H9 (cell line): Measurements from ENCODE around the gene NPLOC4. TPM values are rescaled to one million over a fixed set of nuclear protein-coding genes. Genes with fewer than 3 reads are reported as not detected.

ENCODE experiments used
- DNase-seq: peaks from one replicate; pipeline ENCODE4 v3.0.0-alpha.2; 2017
- H2AFZ ChIP-seq: one replicate; pipeline ENCODE4 v1.6.1; 2013; ENCODE audit warnings: mild to moderate bottlenecking, low read length, control low read depth, moderate library complexity
- H2AK5ac ChIP-seq: 2 replicates; pipeline ENCODE4 v1.6.1; 2013; ENCODE audit warnings: low read length, control low read depth, mixed read lengths; ENCODE audit not compliant: insufficient read length
- H2BK120ac ChIP-seq: one replicate; pipeline ENCODE4 v1.6.1; 2013; ENCODE audit warnings: low read depth, mild to moderate bottlenecking, low read length, control low read depth, inconsistent platforms; ENCODE audit not compliant: poor library complexity, severe bottlenecking
- H2BK12ac ChIP-seq: 2 replicates; pipeline ENCODE4 v1.6.1; 2013; ENCODE audit warnings: low read length, control low read depth, mixed read lengths, low read depth; ENCODE audit not compliant: insufficient read length
- H2BK15ac ChIP-seq: 2 replicates; pipeline ENCODE4 v1.6.1; 2013; ENCODE audit warnings: low read depth, low read length, control low read depth
- H2BK20ac ChIP-seq: one replicate; pipeline ENCODE4 v1.6.1; 2013; ENCODE audit warnings: low read depth, mild to moderate bottlenecking, low read length, control low read depth, inconsistent platforms; ENCODE audit not compliant: poor library complexity, severe bottlenecking
- H2BK5ac ChIP-seq: 2 replicates; pipeline ENCODE4 v1.6.1; 2013; ENCODE audit warnings: low read length, control low read depth, mixed read lengths; ENCODE audit not compliant: insufficient read length
- H3K14ac ChIP-seq: 2 replicates; pipeline ENCODE4 v1.6.1; 2013; ENCODE audit warnings: low read length, control low read depth; ENCODE audit not compliant: insufficient read depth
- H3K18ac ChIP-seq: 2 replicates; pipeline ENCODE4 v1.6.1; 2013; ENCODE audit warnings: low read depth, mild to moderate bottlenecking, mixed read lengths, low read length, control low read depth; ENCODE audit not compliant: insufficient read length
- H3K23ac ChIP-seq: 2 replicates; pipeline ENCODE4 v1.6.1; 2013; ENCODE audit warnings: low read length, control low read depth, mixed read lengths, low read depth; ENCODE audit not compliant: insufficient read length
- H3K23me2 ChIP-seq: 2 replicates; pipeline ENCODE4 v1.6.1; 2013; ENCODE audit warnings: low read depth, mild to moderate bottlenecking, mixed read lengths, low read length, control low read depth; ENCODE audit not compliant: insufficient read length, poor library complexity, severe bottlenecking
- H3K27ac ChIP-seq: 2 replicates; pipeline ENCODE4 v1.5.1; 2013; ENCODE audit warnings: low read length, control low read depth, mixed read lengths, low read depth; ENCODE audit not compliant: insufficient read length
- H3K27me3 ChIP-seq: 2 replicates; pipeline ENCODE4 v1.6.1; 2013; ENCODE audit warnings: low read length, control low read depth, inconsistent platforms; ENCODE audit not compliant: insufficient read depth
- H3K4ac ChIP-seq: 2 replicates; pipeline ENCODE4 v1.6.1; 2013; ENCODE audit warnings: low read depth, mild to moderate bottlenecking, control low read depth, inconsistent platforms, low read length, moderate library complexity
- H3K4me1 ChIP-seq: 2 replicates; pipeline ENCODE4 v1.6.1; 2013; ENCODE audit warnings: low read length, control low read depth, inconsistent platforms; ENCODE audit not compliant: insufficient read depth
- H3K4me2 ChIP-seq: 2 replicates; pipeline ENCODE4 v1.6.1; 2013; ENCODE audit warnings: low read length, control low read depth, mixed read lengths; ENCODE audit not compliant: insufficient read length, insufficient read depth
- H3K56ac ChIP-seq: 2 replicates; pipeline ENCODE4 v1.6.1; 2013; ENCODE audit warnings: low read depth, mild to moderate bottlenecking, mixed read lengths, low read length, control low read depth; ENCODE audit not compliant: insufficient read length
- H3K79me1 ChIP-seq: 2 replicates; pipeline ENCODE4 v1.6.1; 2013; ENCODE audit warnings: low read depth, mild to moderate bottlenecking, moderate library complexity, low read length, control low read depth, inconsistent platforms; ENCODE audit not compliant: insufficient read depth, poor library complexity, severe bottlenecking
- H3K79me2 ChIP-seq: 2 replicates; pipeline ENCODE4 v1.6.1; 2013; ENCODE audit warnings: low read length, control low read depth, inconsistent platforms; ENCODE audit not compliant: insufficient read depth
- H3K9ac ChIP-seq: 2 replicates; pipeline ENCODE4 v1.6.1; 2013; ENCODE audit warnings: low read length, control low read depth, mixed read lengths; ENCODE audit not compliant: insufficient read length; ENCODE audit errors: extremely low read depth
- H3K9me3 ChIP-seq: one replicate; pipeline ENCODE4 v1.6.1; 2013; ENCODE audit warnings: low read depth, low read length, inconsistent platforms; ENCODE audit not compliant: control insufficient read depth
- H3T11ph ChIP-seq: one replicate; pipeline ENCODE4 v1.6.1; 2013; ENCODE audit warnings: mild to moderate bottlenecking, low read length, control low read depth, inconsistent platforms
- H4K20me1 ChIP-seq: one replicate; pipeline ENCODE4 v1.6.1; 2013; ENCODE audit not compliant: control insufficient read depth, insufficient read length, insufficient read depth
- H4K5ac ChIP-seq: 2 replicates; pipeline ENCODE4 v1.6.1; 2013; ENCODE audit warnings: low read depth, mild to moderate bottlenecking, mixed read lengths, low read length, control low read depth; ENCODE audit not compliant: insufficient read length
- H4K8ac ChIP-seq: replicated peaks from 2 replicates; pipeline ENCODE4 v1.6.1; 2013; ENCODE audit warnings: low read length, control low read depth, mixed read lengths, low read depth; ENCODE audit not compliant: insufficient read length
- H4K91ac ChIP-seq: 2 replicates; pipeline ENCODE4 v1.6.1; 2013; ENCODE audit warnings: low read depth, mild to moderate bottlenecking, moderate library complexity, mixed read lengths, low read length, control low read depth; ENCODE audit not compliant: insufficient read length
- H3K27ac Mint-ChIP-seq, 3 experiments: 2 replicates in 2 of 3; 3 replicates in 1 of 3; pipeline ENCODE4 v1.8.0; 2020 to 2021; ENCODE audit warnings: mixed read lengths in 3 of 3, mild to moderate bottlenecking in 1 of 3, moderate library complexity in 1 of 3
- H3K27me3 Mint-ChIP-seq: 2 replicates; pipeline ENCODE4 v1.8.0; 2021; ENCODE audit warnings: low read depth, mild to moderate bottlenecking, moderate library complexity, mixed read lengths
- H3K36me3 Mint-ChIP-seq, 3 experiments: 2 replicates in 2 of 3; 3 replicates in 1 of 3; pipeline ENCODE4 v1.8.0; 2020 to 2021; ENCODE audit warnings: low read depth in 3 of 3, mixed read lengths in 3 of 3; ENCODE audit not compliant: insufficient read depth in 1 of 3
- H3K4me1 Mint-ChIP-seq, 2 experiments: 2 replicates each; pipeline ENCODE4 v1.8.0; 2020; ENCODE audit warnings: mixed read lengths in 2 of 2
- H3K4me3 Mint-ChIP-seq, 2 experiments: 2 replicates in 1 of 2; 3 replicates in 1 of 2; pipeline ENCODE4 v1.8.0; 2020 to 2021; ENCODE audit warnings: mild to moderate bottlenecking in 2 of 2, mixed read lengths in 2 of 2, moderate library complexity in 1 of 2
- H3K9me3 Mint-ChIP-seq, 2 experiments: 2 replicates in 1 of 2; 3 replicates in 1 of 2; pipeline ENCODE4 v1.8.0; 2020; ENCODE audit warnings: mild to moderate bottlenecking in 2 of 2, mixed read lengths in 2 of 2, moderate library complexity in 1 of 2
- CTCF ChIP-seq: fragments of 200-600 bp; sonication (generic); conservative IDR thresholded peaks from 3 replicates; pipeline ENCODE4 v1.8.0; 2021; ENCODE audit warnings: antibody characterized with exemption, mild to moderate bottlenecking
- WGBS: extraction: QIAGEN DNeasy Blood & Tissue Kit; methylation state at CpG from one replicate; pipeline ENCODE4 v1.1.7; 2013; ENCODE audit warnings: missing lambda C conversion rate, low lambda C conversion rate, mixed read lengths; ENCODE audit not compliant: insufficient read length; ENCODE audit errors: extremely low coverage; 5-methylcytosine and 5-hydroxymethylcytosine counted together
- total RNA-seq: library from RNA; stranded (reverse); gene quantifications from 2 replicates; pipeline ENCODE4 v1.2.1, GENCODE V29; 2021

Gene NPLOC4
- total RNA-seq, 1 experiment from 2014 or later: 103 TPM

GRCh38 chr17:81543339-81543675, 93.6 kb downstream of the NPLOC4 start:
- WGBS: no CpG with 5 or more reads among the region's 14 CpGs
- Mint-ChIP-seq H3K4me1 (no peaks in the 10 kb centered on the region), H3K27me3 (no peaks in the 10 kb centered on the region), H3K4me3 (no peak overlapping the region), H3K27ac (no peak overlapping the region), H3K9me3 (no peaks in the 10 kb centered on the region), H3K36me3 (peaks cover 11 to 44% (median 27%) of the 10 kb centered on the region in 3 experiments)
- H3K18ac ChIP-seq: no peak overlapping the region
- no peaks in the 10 kb centered on the region for H3K79me1 ChIP-seq
- H3K23me2 ChIP-seq: no peaks in the 10 kb centered on the region
- H3K27me3 ChIP-seq: no peaks in the 10 kb centered on the region
- no peak overlapping the region for H3K9ac ChIP-seq
- no peaks in the 10 kb centered on the region for H3K79me2 ChIP-seq
- no peak overlapping the region for H2BK120ac ChIP-seq
- H3K27ac ChIP-seq: no peak overlapping the region
- no peak overlapping the region for H4K91ac ChIP-seq
- H4K5ac ChIP-seq: no peak overlapping the region
- H4K20me1 ChIP-seq: peaks cover 2% of the 10 kb centered on the region
- no peak overlapping the region for H3K4ac ChIP-seq
- H3K4me1 ChIP-seq: no peaks in the 10 kb centered on the region
- no peak overlapping the region for H3T11ph ChIP-seq
- no peak overlapping the region for H3K23ac ChIP-seq
- no peak overlapping the region for H3K14ac ChIP-seq
- DNase-seq: no peak
- H2AFZ ChIP-seq: no peak overlapping the region
- no peak overlapping the region for H2BK20ac ChIP-seq
- H2BK15ac ChIP-seq: no peak overlapping the region
- H2BK12ac ChIP-seq: no peak overlapping the region
- H2BK5ac ChIP-seq: no peak overlapping the region
- H4K8ac ChIP-seq: no peak overlapping the region
- TF ChIP-seq CTCF: no peak
- no peak overlapping the region for H3K4me2 ChIP-seq
- no peaks in the 10 kb centered on the region for H3K9me3 ChIP-seq
- no peak overlapping the region for H2AK5ac ChIP-seq
- no peak overlapping the region for H3K56ac ChIP-seq
